HG02884 (cell line): Measurements from ENCODE around the gene FOLR1.

Experiments
- ATAC-seq: cut with Tn5 transposase; IDR thresholded peaks from one replicate; pipeline ENCODE4 v1.9.1; 2021; ENCODE audit warnings: mild to moderate bottlenecking, moderate library complexity; ENCODE audit not compliant: unreplicated experiment

Gene FOLR1

GRCh38 chr11:72233773-72234513 lies 42.0 kb downstream of the FOLR1 start:
- no peak for ATAC-seq

GRCh38 chr11:72234514-72234830 lies 42.5 kb downstream of the FOLR1 start:
- no peak for ATAC-seq

- ATAC-seq, result no peak
Measured at GRCh38 chr11:72234920-72235319, 43.0 kb downstream of the FOLR1 start.

GRCh38 chr11:72235351-72236057 lies 43.6 kb downstream of the FOLR1 start:
- ATAC-seq, result no peak

- ATAC-seq, result no peak
Measured at GRCh38 chr11:72236083-72236697, 44.2 kb downstream of the FOLR1 start.

- no peak for ATAC-seq
Measured at GRCh38 chr11:72236774-72237111, 44.8 kb downstream of the FOLR1 start.

- no peak for ATAC-seq
Measured at GRCh38 chr11:72237112-72237931, 45.4 kb downstream of the FOLR1 start.

- no peak for ATAC-seq
Measured at GRCh38 chr11:72238040-72238450, 46.1 kb downstream of the FOLR1 start.

- no peak for ATAC-seq
Measured at GRCh38 chr11:72238492-72239312, 46.8 kb downstream of the FOLR1 start.

GRCh38 chr11:72239313-72239848 lies 47.4 kb downstream of the FOLR1 start:
- no peak for ATAC-seq

- ATAC-seq, result no peak
Measured at GRCh38 chr11:72239849-72240460, 48.0 kb downstream of the FOLR1 start.

- no peak for ATAC-seq
Measured at GRCh38 chr11:72240461-72241290, 48.7 kb downstream of the FOLR1 start.

GRCh38 chr11:72241291-72241781 lies 49.4 kb downstream of the FOLR1 start:
- ATAC-seq, result no peak

- no peak for ATAC-seq
Measured at GRCh38 chr11:72242141-72242540, 50.2 kb downstream of the FOLR1 start.

GRCh38 chr11:72243173-72244059 lies 51.5 kb downstream of the FOLR1 start:
- ATAC-seq, result no peak

- ATAC-seq, result no peak
Measured at GRCh38 chr11:72244060-72244360, 52.1 kb downstream of the FOLR1 start, which contains the start of gene PHOX2A. PHOX2A (minus strand) TSS chr11:72244176; CDS start chr11:72244004, 172 bp downstream.

GRCh38 chr11:72244361-72245262 lies 52.7 kb downstream of the FOLR1 start:
- ATAC-seq, result no peak
